Stimulated activated CD8-positive, alpha-beta memory T cell treated with anti-CD3 and anti-CD28 coated beads, Interleukin-2, amount 100 ng/mL, for 48 hours (primary cell): ENCODE measurements around the gene RBM15B.
"Not testable (repeated sequence)": the region's sequence is repeated elsewhere in the genome, so short reads cannot be mapped to it uniquely, and the experiment has no call there.

Experiments used
- DNase-seq, 2 donors: peaks; one replicate each; pipeline ENCODE4 v3.0.0-alpha.2; 2020; ENCODE audit warnings: low read depth in 2 of 2

The RBM15B gene, protein sequence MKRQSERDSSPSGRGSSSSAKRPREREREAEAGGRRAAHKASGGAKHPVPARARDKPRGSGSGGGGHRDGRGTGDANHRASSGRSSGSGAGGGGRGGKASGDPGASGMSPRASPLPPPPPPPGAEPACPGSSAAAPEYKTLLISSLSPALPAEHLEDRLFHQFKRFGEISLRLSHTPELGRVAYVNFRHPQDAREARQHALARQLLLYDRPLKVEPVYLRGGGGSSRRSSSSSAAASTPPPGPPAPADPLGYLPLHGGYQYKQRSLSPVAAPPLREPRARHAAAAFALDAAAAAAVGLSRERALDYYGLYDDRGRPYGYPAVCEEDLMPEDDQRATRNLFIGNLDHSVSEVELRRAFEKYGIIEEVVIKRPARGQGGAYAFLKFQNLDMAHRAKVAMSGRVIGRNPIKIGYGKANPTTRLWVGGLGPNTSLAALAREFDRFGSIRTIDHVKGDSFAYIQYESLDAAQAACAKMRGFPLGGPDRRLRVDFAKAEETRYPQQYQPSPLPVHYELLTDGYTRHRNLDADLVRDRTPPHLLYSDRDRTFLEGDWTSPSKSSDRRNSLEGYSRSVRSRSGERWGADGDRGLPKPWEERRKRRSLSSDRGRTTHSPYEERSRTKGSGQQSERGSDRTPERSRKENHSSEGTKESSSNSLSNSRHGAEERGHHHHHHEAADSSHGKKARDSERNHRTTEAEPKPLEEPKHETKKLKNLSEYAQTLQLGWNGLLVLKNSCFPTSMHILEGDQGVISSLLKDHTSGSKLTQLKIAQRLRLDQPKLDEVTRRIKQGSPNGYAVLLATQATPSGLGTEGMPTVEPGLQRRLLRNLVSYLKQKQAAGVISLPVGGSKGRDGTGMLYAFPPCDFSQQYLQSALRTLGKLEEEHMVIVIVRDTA

DNA sequence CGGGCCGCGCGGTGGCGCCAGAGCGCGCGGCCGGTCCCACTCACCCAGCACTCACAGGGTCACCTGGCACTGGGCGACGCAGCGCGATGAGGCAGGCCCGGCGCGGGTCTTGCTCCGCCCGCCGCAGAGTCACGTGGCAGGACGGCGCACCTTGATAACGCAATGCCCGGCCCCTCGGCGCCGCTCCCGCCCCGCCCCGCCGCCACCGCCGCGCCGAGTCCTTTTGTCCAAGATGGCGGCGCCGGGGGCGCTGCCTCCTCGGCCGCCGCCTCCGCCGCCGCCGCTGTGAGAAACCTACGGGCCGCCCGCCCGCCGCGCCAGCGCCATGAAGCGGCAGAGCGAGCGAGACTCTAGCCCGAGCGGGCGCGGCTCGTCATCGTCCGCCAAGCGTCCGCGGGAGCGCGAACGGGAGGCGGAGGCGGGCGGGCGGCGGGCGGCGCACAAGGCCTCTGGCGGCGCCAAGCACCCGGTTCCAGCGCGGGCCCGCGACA, at the start of gene RBM15B:
Gene RBM15B (plus strand): TSS at position 211 of the 491 bp plus-strand sequence. CDS start 115 bp downstream, at position 326.
- DNase-seq, result peak; percentile 96 to 98

DNA sequence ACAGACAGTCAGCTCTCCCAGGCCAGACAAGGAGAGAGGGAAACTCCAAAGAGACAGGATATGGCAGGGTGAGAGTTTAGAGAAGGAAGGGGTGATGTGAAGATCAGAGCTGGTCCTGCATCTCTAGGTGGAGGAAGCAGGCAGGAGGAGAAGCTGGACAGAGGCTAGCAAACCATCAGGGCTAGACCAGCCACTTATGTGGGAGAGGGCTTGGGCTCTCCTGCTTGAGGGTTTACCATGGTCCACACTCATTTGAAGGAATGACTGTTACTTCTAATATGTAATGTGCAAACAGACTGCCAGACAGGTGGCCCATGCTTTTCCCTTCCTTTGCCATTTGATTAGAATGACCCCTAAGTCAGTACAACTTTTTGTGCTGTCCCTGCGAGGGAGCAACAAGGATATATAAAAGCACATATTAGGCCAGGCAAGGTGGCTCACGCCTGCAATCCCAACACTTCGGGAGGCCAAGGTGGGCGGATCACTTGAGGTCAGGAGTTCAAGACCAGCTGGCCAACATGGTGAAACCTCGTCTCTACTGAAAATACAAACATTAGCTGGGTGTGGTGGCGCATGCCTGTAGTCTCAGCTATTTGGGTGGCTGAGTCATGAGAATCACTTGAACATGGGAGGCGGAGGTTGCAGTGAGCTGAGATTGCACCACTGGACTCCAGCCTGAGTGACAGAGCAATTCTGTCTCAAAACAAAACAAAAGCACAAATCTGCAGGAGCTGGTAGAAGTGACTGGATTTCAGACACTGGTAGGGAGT, 47.0 kb upstream of the RBM15B start:
- no peak for DNase-seq

DNA sequence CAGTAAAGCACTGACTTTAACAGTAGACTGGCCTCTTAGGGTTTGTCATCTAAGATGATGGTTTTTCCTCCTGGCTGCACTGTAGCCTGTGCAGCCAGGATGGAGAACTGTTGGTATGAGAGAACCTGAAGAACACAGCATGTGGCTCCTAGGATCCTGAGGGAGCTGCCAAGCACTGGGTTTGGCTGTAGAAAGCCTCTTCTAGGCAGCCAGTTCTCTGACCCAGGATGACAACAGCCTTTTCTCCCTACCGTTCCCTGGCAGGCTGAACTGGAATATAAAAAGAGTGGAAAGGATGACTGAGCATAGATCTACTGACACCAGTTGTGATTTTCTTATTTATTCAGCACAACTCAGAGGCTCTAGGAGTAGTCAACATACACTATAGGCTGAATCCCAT, 40.3 kb upstream of the RBM15B start:
- DNase-seq, result no peak

DNA sequence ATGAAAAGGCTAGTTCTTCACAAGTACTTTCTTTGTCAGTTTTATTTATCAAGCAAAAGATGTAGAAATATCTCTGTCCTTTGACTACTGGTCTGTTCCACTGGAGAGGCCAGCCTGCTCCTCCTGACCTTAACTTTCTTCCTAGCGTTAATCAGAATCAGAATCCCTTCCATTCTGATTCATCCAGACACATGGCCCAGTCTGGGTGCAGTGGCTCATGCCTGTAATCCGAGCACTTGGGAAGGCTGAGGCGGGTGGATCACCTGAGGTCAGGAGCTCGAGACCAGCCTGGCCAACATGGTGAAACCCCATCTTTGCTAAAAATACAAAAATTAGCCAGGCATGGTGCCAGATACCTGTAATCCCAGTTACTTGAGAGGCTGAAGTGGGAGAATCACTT, 38.0 kb upstream of the RBM15B start:
- DNase-seq, result no peak

DNA sequence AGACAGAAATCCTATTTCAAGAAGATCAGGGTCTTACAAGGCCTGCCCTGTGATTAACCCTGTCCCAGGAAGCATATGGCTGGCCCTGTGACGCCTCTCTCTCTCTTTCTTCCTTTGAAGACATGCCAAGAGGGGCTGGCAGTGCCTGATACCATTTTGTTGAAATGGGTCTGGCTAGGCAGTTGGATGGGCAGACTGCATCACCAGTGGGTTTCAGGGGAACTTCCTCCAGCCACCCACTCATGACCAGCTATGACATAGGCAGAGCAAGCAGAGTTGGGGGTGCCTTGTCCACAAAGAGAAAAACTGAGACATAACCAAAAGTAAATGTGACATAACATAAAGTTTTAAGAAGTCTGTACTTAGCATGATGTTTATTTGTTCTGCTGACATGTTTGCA, 37.4 kb upstream of the RBM15B start:
- no peak for DNase-seq

DNA sequence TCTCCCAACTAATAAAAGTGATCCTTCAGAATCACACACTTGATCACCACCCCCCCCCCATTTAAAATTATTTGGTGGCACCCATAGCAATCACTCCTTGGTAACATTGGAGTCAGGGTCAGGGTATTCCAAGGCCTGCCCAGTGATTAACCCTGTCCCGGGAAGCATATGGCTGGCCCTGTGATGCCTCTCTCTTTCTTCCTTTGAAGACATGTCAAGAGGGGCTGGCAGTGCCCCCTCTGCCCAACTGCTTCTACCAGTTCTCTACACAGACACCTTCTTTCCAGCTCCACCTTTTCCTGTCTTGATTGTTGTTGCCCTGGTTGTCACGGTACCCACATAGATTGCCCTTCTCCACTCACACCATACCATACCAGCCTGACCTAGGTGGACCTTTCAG, 36.9 kb upstream of the RBM15B start:
- no peak for DNase-seq

DNA sequence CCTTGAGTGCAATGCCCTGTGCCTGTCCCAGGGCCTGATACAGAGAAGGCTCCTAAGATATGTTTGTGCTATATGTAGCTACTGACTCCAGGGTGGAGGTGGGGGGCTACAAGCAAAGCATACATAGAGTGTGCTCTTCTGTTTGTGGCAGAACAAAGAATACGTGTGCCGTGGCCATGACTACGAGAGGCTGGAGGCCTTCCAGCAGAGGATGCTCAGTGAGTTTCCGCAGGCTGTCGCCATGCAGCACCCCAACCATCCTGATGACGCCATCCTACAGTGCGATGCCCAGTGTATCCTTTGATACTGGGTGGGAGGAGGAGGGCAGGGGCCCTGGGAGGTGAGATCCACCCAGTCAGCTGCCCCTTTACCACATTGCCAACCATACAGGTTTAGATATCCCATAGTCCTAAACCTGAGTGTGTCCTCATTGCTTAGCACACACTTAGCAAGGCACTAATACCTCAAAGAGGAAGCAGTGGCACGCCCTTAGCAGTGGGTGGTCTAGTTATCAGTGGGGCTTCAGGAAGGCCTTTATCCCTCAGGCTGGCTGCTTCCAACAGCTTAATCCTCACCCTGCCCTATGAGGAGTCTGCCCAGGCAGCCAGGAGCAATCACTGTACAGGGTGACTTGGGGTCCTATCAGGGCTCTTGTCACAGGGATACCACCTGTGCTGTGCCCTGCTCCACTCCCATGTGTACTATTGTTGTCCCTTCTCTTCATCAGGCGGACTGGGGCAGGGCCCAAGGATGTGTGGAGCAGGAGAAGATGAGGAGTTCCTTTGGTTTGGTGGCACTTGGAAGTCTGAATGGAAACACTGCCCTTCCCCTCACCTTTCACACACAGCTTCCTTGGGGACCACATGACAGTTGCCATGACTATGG, 36.1 kb upstream of the RBM15B start:
- DNase-seq, result no peak

DNA sequence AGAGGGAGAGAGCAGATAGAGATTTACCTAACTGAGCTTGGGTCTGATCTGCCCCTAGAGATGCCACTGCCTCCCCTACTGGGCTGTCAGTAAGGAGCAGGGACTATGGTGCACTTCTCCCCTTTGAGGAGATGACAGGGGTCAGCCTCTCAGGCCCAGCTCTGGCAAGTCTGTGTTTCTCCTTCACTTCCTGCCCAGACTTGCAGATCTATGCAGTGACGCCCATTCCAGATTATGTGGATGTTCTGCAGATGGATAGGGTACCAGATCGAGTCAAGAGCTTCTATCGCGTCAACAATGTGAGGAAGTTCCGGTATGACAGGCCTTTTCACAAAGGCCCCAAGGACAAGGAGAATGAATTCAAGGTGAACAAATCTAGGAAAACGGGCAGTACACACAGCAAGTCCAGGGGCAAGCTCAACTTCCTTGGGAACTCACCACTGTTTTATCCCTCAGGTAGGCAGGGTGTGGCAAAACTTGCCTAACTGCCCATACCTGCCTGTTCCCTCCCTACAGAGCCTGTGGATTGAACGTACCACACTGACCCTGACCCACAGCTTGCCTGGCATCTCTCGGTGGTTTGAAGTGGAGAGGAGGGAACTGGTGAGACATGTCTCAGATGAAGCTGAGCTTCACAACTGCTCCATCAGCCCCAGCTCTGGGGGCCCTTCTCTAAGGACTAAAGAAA, 35.0 kb upstream of the RBM15B start:
- DNase-seq, result no peak

DNA sequence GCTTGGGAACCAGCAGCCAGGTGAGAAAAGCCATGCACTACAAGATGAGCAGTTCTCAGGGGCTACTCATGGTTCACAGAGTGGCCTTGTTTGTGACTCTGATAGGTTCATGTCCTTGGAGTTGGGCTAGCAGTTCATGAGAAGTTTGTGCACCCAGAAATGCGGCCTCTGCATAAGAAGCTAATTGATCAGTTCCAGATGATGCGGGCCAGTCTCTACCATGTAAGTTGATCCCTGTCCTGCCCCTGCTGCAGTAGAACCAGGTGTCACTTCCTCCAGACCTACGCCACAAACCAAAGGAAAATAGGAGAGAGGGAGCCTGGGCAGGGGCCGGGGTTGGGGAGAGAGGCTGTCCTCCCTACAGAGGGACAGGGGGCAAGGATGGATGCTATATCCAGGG, 33.2 kb upstream of the RBM15B start:
- no peak for DNase-seq

DNA sequence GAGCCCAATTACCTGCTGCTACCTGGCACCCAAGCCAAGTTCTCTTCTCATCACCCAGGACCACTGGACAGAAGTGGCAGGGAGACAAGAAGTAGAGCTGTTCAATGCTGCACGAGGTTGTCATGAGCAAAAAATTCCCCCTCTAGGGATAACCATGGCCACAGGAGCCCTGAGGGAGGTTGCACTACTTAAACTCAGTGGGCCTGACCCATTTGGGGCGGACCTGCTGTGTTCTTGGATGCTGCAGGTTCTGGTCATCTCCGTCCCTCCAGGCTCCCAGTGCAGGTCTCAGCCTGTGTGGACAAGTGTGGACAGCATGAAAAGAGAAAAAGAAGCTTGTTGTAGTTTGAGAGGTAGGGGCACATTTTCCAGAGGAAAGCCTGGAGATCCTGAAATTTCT, 32.1 kb upstream of the RBM15B start:
- DNase-seq, result no peak

DNA sequence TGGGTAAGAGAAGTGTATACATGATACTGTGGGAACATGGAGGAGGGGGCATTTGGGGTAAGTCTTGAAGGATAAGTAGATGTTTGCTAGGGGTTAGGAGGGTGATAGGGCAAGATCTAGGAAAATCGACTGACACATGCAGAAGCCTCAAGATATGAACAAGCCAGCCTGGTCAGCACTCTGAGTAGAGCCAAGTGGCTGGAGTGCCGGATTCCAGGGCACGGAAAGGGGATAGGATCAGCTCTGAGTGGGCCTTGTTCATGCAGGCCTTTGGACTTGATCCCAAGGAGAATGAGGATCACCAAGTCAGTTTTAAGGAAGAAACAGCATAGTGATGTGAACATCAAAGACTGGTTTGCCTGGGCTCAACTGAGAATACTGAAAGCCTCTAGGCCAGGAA, 30.3 kb upstream of the RBM15B start:
- DNase-seq, result no peak

DNA sequence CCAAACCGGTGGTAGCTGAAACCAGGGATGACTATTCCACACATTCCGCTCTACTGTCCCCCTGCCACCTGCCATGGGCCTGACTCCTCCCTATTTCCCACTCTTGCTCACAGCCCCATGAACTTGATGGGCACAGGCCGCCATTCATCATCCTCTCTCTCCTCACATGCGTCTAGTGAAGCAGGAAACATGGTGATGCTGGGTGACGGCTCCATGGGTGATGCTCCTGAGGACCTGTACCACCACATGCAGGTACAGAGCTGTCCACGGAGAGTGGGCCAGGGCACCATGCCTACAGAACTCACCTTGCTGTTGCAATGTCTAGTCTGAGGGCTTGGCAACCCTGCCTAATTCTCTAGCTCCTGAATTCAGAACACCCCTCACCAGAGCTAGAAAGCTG, 29.3 kb upstream of the RBM15B start:
- no peak for DNase-seq

DNA sequence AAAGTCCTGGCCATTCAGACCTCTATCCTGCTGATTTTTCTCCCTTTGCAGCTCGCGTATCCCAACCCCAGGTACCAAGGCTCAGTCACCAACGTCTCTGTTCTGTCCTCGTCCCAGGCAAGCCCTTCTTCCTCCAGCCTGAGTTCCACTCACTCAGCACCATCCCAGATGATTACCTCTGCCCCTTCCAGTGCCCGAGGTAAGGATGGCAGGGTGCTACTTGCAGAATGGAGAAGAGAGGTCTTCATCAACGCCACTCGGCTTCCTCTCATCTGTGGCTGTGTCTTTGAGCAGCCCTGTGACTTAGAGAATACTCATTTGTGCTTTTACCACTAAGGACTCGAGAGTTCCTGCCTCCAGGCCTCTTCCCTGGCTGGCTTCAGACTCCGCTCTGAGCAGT, 28.6 kb upstream of the RBM15B start:
- DNase-seq, result no peak

DNA sequence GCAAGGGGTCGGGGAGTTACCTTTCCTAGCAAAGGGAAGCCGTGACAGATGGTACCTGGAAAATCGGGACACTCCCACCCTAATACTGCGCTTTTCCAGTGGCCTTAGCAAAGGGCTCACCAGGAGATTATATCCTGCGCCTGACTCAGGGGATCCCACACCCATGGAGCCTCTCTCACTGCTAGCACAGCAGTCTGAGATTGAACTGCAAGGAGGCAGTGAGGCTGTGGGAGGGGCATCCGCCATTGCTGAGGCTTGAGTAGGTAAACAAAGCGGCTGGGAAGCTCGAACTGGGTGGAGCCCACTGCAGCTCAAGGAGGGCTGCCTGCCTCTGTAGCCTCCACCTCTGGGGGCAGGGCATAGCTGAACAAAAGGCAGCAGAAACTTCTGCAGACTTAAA, 22.8 kb upstream of the RBM15B start:
- DNase-seq, result not testable (repeated sequence)

DNA sequence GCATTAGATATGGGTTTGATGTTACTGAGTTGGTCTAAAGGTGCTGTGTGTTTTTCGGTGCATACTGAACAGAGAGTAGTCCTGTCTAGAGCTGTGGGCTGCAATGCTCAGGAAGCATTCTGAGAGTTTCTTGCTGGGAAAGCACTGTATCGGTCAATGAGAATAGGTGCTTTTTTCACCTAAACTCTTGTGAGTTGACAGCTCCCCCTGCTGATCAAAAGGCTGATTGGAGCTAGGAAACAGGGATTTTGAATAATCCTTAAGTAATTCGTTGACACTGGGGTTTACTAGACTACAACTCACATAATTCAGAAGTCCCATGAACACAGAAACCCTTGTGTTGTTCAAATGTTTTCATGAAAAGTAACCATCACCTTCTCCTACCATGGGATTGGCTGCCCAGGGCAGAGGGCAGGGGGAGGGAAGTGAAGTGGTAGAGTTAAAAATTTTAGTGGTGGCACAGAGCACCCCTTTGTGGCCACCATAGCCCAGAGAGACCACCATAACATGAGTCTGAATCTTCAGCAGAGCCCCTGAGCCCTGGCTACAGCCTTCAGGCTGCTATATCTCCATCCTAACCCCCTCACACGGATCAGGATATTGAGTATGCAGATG, 19.0 kb upstream of the RBM15B start:
- DNase-seq, result peak in 1 of 2 donors; percentile 30

DNA sequence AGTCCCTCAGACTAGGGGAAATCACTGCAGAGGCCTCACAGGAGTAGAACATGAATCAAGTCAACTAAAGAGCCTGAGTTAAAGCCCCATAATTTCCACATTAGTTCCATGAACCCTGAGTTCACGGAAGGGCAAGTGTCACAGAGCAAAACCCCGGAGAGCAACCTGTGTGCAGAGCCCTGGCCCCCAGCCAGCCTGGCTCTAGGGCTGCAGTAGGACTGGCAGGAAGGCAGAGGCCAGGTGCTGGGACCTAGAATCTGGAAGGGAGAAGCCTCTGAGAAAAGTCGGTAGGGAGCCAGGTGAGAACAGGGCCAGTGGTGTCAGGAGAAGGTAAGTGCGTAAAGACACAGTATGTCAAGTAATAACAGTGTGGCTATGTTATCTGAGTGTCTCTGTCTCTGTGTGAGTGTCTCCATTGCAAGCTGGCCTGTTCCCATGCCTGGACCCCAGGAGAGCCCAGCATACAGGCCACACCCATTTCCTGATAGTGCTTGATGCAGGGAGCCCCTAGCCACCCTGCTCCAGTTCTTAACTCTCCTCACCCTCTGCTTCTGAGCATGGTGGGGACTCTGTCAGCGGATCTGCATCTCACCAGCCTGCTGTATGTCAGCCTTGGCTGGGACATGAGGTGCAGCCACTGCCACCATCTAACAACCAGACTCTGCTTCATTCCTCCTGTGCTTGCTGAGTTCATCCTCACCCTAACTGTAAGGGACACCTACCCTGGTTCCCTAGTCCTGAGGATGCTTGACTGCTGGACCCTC, 17.2 kb upstream of the RBM15B start:
- no peak for DNase-seq

DNA sequence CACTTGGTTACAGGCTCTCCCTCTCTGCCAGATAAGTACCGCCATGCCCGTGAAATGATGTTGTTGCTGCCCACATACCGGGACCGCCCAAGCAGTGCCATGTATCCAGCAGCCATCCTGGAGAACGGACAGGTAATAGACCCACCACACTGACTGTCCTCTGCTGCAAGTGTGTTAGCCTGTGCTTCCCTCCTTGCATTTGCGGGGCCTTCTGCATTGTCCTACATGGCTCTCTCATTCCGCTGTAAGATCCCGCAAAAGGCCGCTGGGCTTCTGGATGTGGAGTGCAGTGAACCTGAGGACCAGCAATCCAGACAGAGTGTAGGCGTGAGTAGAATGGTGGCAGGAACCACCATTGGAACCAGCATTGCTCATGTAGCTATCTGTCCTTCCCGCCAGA, 16.6 kb upstream of the RBM15B start:
- no peak for DNase-seq

DNA sequence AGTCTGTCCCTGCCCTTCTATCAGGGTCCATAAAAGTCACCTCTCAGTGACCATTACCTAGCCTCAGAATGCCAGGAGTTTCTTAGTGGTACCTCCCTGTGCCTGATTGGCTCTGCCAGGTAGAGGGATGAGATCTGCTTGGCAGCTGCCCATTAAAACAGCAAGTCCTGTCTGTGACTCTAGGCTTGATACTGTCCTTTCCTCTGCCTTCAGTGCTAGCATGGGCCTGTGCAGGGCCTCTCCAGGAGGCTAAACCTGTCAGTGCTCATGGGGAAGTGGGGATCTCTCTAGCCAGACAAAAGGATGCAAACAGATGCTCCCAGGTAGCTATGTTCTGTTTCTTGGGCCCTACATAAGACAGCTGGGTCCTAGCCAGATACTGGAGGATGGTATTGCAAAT, 15.9 kb upstream of the RBM15B start:
- no peak for DNase-seq

DNA sequence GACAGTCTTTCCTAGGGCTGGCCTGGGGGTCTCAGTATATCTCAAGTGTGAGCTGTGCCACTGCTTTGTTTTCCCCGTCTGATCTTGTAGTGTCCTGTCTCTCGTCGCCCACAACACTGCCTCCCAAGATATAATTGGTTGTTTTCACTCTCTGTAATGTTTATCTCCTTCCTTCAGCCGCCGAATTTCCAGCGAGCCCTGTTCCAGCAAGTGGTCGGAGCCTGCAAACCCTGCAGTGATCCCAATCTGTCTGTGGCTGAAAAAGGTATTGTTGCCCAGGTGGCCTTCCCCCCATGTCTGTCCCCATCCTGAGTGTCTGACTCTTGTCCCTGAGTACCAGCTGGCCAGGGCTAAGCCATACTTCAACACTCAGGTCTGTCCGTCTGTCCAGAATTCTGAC, 15.5 kb upstream of the RBM15B start:
- DNase-seq, result no peak
